Activated T-cell treated with anti-CD3 and anti-CD28 coated beads, Interleukin-2, amount 50 U/mL, for 24 hours (primary cell): ENCODE data around the gene FAM81A.
A peak's percentile ranks its signal among the peaks of the same experiment; 100 is the strongest.

Source experiments
- DNase-seq: peaks from one replicate; pipeline ENCODE4 v3.0.0-alpha.2; 2020
- H3K27ac Mint-ChIP-seq: 2 replicates; pipeline ENCODE4 v1.8.0; 2020; ENCODE audit warnings: mild to moderate bottlenecking, mixed read lengths
- H3K27me3 Mint-ChIP-seq: 2 replicates; pipeline ENCODE4 v1.8.0; 2020; ENCODE audit warnings: mixed read lengths
- H3K36me3 Mint-ChIP-seq: 2 replicates; pipeline ENCODE4 v1.8.0; 2020; ENCODE audit warnings: low read depth, mixed read lengths
- H3K4me1 Mint-ChIP-seq: 2 replicates; pipeline ENCODE4 v1.8.0; 2020; ENCODE audit warnings: low read depth, mixed read lengths
- H3K4me3 Mint-ChIP-seq: 2 replicates; pipeline ENCODE4 v1.8.0; 2020; ENCODE audit warnings: mild to moderate bottlenecking, moderate library complexity, mixed read lengths
- H3K9me3 Mint-ChIP-seq: 2 replicates; pipeline ENCODE4 v1.8.0; 2020; ENCODE audit warnings: mixed read lengths

Gene FAM81A

GRCh38 chr15:59531066-59531675 is 93.2 kb downstream of the FAM81A start:
- Mint-ChIP-seq H3K27me3 (peaks cover 6% of the 10 kb centered on the region), H3K4me1 (peaks cover 6% of the 10 kb centered on the region), H3K4me3 (no peak overlapping the region), H3K27ac (no peak overlapping the region), H3K9me3 (no peaks in the 10 kb centered on the region), H3K36me3 (no peaks in the 10 kb centered on the region)
- no peak for DNase-seq

- DNase-seq = no peak
- Mint-ChIP-seq H3K27ac (no peak overlapping the region), H3K27me3 (peaks cover 6% of the 10 kb centered on the region), H3K4me3 (no peak overlapping the region), H3K4me1 (peaks cover 6% of the 10 kb centered on the region), H3K9me3 (no peaks in the 10 kb centered on the region), H3K36me3 (no peaks in the 10 kb centered on the region)
Observed at GRCh38 chr15:59532770-59533379, 94.9 kb downstream of the FAM81A start.

- peaks cover 4% of the 10 kb centered on the region for H3K4me1 Mint-ChIP-seq
- H3K9me3 Mint-ChIP-seq = no peaks in the 10 kb centered on the region
- H3K27ac Mint-ChIP-seq = no peak overlapping the region
- no peak for DNase-seq
- H3K36me3 Mint-ChIP-seq = no peaks in the 10 kb centered on the region
- no peak overlapping the region for H3K4me3 Mint-ChIP-seq
- no peaks in the 10 kb centered on the region for H3K27me3 Mint-ChIP-seq
Observed at GRCh38 chr15:59536553-59536952, 98.6 kb downstream of the FAM81A start.

GRCh38 chr15:59537403-59537802 is 99.4 kb downstream of the FAM81A start:
- no peaks in the 10 kb centered on the region for H3K27me3 Mint-ChIP-seq
- no peaks in the 10 kb centered on the region for H3K9me3 Mint-ChIP-seq
- no peak overlapping the region for H3K27ac Mint-ChIP-seq
- H3K4me1 Mint-ChIP-seq = peaks cover 4% of the 10 kb centered on the region
- H3K36me3 Mint-ChIP-seq = no peaks in the 10 kb centered on the region
- H3K4me3 Mint-ChIP-seq = no peak overlapping the region
- no peak for DNase-seq

- DNase-seq = no peak
- Mint-ChIP-seq H3K4me1 (peaks cover 2% of the 10 kb centered on the region), H3K27ac (no peak overlapping the region), H3K4me3 (no peak overlapping the region), H3K36me3 (no peaks in the 10 kb centered on the region), H3K9me3 (no peaks in the 10 kb centered on the region), H3K27me3 (no peaks in the 10 kb centered on the region)
Observed at GRCh38 chr15:59538494-59538893, 100.5 kb downstream of the FAM81A start.

GRCh38 chr15:59539799-59540198 is 101.8 kb downstream of the FAM81A start:
- H3K4me3 Mint-ChIP-seq = no peak overlapping the region
- H3K27ac Mint-ChIP-seq = no peak overlapping the region
- DNase-seq = no peak
- H3K4me1 Mint-ChIP-seq = peaks cover 10% of the 10 kb centered on the region
- no peaks in the 10 kb centered on the region for H3K27me3 Mint-ChIP-seq
- H3K9me3 Mint-ChIP-seq = no peaks in the 10 kb centered on the region
- H3K36me3 Mint-ChIP-seq = no peaks in the 10 kb centered on the region

GRCh38 chr15:59540654-59541053 is 102.7 kb downstream of the FAM81A start:
- no peaks in the 10 kb centered on the region for H3K36me3 Mint-ChIP-seq
- H3K27me3 Mint-ChIP-seq = no peaks in the 10 kb centered on the region
- no peak overlapping the region for H3K27ac Mint-ChIP-seq
- peaks cover 10% of the 10 kb centered on the region for H3K4me1 Mint-ChIP-seq
- no peaks in the 10 kb centered on the region for H3K9me3 Mint-ChIP-seq
- H3K4me3 Mint-ChIP-seq = no peak overlapping the region
- no peak for DNase-seq

GRCh38 chr15:59541750-59542149 is 103.8 kb downstream of the FAM81A start:
- H3K36me3 Mint-ChIP-seq = no peaks in the 10 kb centered on the region
- no peak overlapping the region for H3K27ac Mint-ChIP-seq
- no peak overlapping the region for H3K4me3 Mint-ChIP-seq
- H3K4me1 Mint-ChIP-seq = peaks cover 10% of the 10 kb centered on the region
- no peaks in the 10 kb centered on the region for H3K9me3 Mint-ChIP-seq
- H3K27me3 Mint-ChIP-seq = no peaks in the 10 kb centered on the region
- no peak for DNase-seq

- no peak overlapping the region for H3K4me3 Mint-ChIP-seq
- peak overlapping the region; percentile 5 for H3K27ac Mint-ChIP-seq
- DNase-seq = no peak
- no peaks in the 10 kb centered on the region for H3K27me3 Mint-ChIP-seq
- no peaks in the 10 kb centered on the region for H3K9me3 Mint-ChIP-seq
- H3K4me1 Mint-ChIP-seq = peaks cover 10% of the 10 kb centered on the region
- H3K36me3 Mint-ChIP-seq = no peaks in the 10 kb centered on the region
Observed at GRCh38 chr15:59543721-59544547, 105.9 kb downstream of the FAM81A start.

- H3K4me3 Mint-ChIP-seq = no peak overlapping the region
- H3K36me3 Mint-ChIP-seq = no peaks in the 10 kb centered on the region
- no peak for DNase-seq
- H3K9me3 Mint-ChIP-seq = no peaks in the 10 kb centered on the region
- no peaks in the 10 kb centered on the region for H3K27me3 Mint-ChIP-seq
- no peak overlapping the region for H3K27ac Mint-ChIP-seq
- peaks cover 10% of the 10 kb centered on the region for H3K4me1 Mint-ChIP-seq
Observed at GRCh38 chr15:59545573-59545972, 107.6 kb downstream of the FAM81A start.

GRCh38 chr15:59548501-59549226 is 110.7 kb downstream of the FAM81A start:
- no peaks in the 10 kb centered on the region for H3K36me3 Mint-ChIP-seq
- DNase-seq = no peak
- peaks cover 6% of the 10 kb centered on the region for H3K4me1 Mint-ChIP-seq
- no peaks in the 10 kb centered on the region for H3K9me3 Mint-ChIP-seq
- H3K27ac Mint-ChIP-seq = no peak overlapping the region
- H3K4me3 Mint-ChIP-seq = no peak overlapping the region
- no peaks in the 10 kb centered on the region for H3K27me3 Mint-ChIP-seq

GRCh38 chr15:59549301-59550185 is 111.6 kb downstream of the FAM81A start:
- Mint-ChIP-seq H3K36me3 (no peaks in the 10 kb centered on the region), H3K4me1 (no peaks in the 10 kb centered on the region), H3K9me3 (no peaks in the 10 kb centered on the region), H3K27me3 (no peaks in the 10 kb centered on the region), H3K27ac (no peak overlapping the region), H3K4me3 (no peak overlapping the region)
- no peak for DNase-seq

GRCh38 chr15:59550530-59550929 is 112.5 kb downstream of the FAM81A start:
- Mint-ChIP-seq H3K27me3 (peaks cover 2% of the 10 kb centered on the region), H3K4me3 (no peak overlapping the region), H3K9me3 (no peaks in the 10 kb centered on the region), H3K27ac (no peak overlapping the region), H3K4me1 (no peaks in the 10 kb centered on the region), H3K36me3 (no peaks in the 10 kb centered on the region)
- no peak for DNase-seq

GRCh38 chr15:59550956-59551355 is 113.0 kb downstream of the FAM81A start:
- no peak for DNase-seq
- H3K4me3 Mint-ChIP-seq = no peak overlapping the region
- H3K36me3 Mint-ChIP-seq = no peaks in the 10 kb centered on the region
- H3K9me3 Mint-ChIP-seq = no peaks in the 10 kb centered on the region
- H3K27me3 Mint-ChIP-seq = peaks cover 2% of the 10 kb centered on the region
- H3K4me1 Mint-ChIP-seq = no peaks in the 10 kb centered on the region
- no peak overlapping the region for H3K27ac Mint-ChIP-seq
